22Rv1 (cell line): ENCODE measurements around the gene MACIR.
"Not testable (repeated sequence)": the region's sequence is repeated elsewhere in the genome, so short reads cannot be mapped to it uniquely, and the experiment has no call there.

ENCODE experiments used
- H3K27ac ChIP-seq: fragments of 450-650 bp; 2 replicates; pipeline ENCODE4 v1.5.1; 2017
- ZFX ChIP-seq: fragments of 450-650 bp; IDR thresholded peaks from 2 replicates; pipeline ENCODE4 v1.6.1; 2017; ENCODE audit warnings: antibody characterized with exemption, borderline replicate concordance
- TF ChIP-seq, protein P1 (sequence below): fragments of 450-650 bp; IDR thresholded peaks from 2 replicates; pipeline ENCODE4 v1.5.1; 2017; ENCODE audit warnings: mild to moderate bottlenecking

The MACIR gene

DNA sequence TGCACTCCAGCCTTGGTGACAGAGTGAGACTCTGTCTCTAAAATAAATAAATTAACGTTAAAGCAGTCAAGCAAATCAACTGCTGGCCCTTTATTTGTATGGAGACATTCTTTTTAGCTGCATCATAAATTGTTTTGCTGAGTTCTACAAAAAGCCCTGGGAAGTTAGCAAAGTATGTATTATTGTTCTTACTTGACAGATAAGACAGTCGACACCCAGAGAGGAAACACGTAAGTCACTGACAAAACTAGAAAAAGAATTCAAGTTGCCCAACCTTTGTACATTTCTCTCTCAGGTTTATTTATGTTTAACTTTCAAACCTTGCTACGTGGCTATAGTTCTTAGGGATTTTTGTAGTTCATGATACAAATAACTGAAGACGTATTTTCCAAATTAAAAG is 40.4 kb upstream of the MACIR start:
- no peak for TF ChIP-seq ZFX
- TF ChIP-seq, protein P1, sequence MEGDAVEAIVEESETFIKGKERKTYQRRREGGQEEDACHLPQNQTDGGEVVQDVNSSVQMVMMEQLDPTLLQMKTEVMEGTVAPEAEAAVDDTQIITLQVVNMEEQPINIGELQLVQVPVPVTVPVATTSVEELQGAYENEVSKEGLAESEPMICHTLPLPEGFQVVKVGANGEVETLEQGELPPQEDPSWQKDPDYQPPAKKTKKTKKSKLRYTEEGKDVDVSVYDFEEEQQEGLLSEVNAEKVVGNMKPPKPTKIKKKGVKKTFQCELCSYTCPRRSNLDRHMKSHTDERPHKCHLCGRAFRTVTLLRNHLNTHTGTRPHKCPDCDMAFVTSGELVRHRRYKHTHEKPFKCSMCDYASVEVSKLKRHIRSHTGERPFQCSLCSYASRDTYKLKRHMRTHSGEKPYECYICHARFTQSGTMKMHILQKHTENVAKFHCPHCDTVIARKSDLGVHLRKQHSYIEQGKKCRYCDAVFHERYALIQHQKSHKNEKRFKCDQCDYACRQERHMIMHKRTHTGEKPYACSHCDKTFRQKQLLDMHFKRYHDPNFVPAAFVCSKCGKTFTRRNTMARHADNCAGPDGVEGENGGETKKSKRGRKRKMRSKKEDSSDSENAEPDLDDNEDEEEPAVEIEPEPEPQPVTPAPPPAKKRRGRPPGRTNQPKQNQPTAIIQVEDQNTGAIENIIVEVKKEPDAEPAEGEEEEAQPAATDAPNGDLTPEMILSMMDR: no peak
- H3K27ac ChIP-seq: no peak overlapping the region

DNA sequence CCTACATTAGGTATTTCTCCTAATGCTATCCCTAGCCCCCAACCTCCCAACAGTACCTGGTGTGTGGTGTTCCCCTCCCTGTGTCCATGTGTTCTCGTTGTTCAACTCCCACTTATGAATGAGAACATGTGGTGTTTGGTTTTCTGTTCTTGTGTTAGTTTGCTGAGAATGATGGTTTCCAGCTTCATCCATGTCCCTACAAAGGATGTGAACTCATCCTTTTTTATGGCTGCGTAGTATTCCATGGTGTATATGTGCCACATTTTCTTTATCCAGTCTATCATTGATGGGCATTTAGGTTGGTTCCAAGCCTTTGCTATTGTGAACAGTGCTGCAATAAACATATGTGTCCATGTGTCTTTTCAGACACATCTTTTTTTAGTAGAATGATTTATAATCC is 39.5 kb upstream of the MACIR start:
- H3K27ac ChIP-seq: not testable (repeated sequence)

DNA sequence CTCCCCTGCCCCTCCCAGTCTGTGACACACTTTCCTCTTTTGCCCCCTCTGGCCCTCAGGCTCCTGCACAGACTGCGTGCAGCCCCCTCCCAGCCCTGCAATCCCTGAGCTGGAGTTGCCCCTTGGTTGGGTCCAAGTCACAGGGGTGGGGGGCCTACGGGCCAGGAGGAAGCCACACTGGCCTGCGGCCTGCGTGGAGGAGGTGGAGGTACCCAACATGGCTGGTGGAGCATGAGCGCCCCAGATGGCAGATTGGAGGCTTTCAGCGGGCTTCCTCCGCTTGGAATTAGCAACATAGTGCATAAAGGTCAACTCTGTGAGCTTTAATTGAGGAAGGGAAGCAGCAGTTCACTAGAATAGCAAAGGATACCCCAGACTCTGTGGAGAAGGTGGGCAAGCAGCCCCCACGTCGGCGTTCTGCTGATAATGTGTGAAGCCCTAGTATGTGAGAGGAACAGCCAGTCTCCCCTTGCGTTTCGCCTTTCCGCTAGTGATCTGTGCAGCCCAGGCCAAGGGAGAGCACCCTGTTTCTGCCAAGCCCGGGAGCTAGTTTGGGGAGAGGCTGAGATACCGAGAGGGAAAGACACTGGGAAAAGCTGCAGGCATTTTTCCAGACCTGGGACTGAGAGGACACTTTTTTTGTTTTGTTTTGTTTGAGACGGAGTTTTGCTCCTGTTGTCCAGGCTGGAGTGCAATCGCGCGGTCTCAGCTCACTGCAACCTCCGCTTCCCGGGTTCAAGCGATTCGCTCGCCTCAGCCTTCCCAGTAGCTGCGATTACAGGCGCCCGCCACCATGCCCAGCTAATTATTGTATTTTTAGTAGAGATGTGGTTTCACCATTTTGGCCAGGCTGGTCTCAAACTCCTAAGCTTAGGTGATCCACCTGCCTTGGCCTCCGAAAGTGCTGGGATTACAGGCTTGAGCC is 35.3 kb upstream of the MACIR start:
- TF ChIP-seq, protein P1: no peak
- no peak for TF ChIP-seq ZFX
- H3K27ac ChIP-seq: no peak overlapping the region

DNA sequence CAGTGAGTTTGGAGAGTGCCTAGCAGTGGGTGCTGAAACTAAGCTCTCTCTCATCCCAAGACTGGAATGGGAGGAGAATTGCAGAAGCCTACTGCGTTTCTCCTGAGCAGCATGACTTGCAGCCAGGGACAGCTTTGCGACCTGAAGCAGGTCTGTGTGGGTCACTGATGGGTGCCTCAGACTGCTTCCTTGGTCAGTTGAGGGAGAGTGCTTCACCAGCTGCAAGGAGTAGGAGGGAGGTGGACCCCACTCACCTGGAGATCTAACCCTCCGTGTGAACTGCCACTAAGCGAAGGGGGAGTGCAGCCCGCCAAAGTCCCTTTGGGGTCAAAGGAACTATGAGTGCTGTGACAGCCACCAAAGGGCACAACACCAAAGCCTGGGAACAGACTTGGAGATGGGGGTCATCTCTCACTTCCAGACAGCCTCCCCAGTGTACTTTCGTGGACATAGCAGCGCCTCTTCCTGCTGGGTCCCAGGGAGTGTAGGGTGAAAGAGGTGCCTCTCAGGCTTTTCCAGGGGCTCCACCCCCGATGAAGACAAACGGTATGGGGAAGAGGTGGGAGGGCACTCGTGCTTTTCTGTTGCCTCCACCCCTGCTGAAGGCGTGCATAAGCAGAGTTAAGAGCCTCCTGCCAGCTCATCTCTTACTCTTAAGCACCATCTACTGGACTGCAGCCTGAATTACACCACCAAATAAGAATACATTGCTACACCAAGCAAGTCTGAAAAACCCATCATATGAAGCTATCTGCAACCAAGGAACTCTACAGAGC is 34.3 kb upstream of the MACIR start:
- no peak overlapping the region for H3K27ac ChIP-seq
- no peak for TF ChIP-seq ZFX
- TF ChIP-seq, protein P1: peak; percentile 80

DNA sequence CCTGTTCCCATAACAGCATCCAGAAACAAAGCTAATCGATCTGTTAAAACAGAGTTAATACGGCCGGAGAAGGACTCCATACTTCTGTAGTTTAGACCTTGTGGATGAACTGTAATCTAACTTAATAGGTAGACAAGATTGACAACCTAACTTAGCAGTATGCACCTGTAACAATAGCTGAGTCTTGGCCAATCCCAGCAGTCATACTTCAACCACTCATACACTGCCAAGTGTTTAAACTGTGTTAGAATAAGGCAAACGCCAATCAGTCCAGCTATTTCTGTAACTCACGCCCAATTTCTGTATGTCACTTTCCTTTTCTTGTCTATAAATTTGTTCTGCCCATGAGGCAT is 33.7 kb upstream of the MACIR start:
- TF ChIP-seq, protein P1: peak; percentile 49
- TF ChIP-seq ZFX: no peak

DNA sequence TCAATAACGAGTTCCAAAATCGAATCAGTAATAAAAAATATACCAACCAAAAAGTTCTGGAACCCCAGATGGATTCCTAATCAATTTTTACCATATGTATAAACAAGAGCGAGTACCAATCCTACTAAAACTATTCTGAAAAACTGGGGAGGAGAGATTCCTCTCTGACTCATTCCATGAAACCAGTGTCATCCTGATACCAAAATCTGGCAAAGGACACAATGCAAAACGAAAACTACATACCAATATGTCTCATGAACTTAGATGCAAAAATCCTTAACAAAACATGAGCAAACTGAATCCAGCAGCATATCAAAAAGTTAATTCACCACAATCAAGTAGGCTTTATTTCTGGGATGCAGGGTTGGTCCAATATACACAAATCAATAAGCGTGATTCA is 30.5 kb upstream of the MACIR start:
- no peak overlapping the region for H3K27ac ChIP-seq
- TF ChIP-seq ZFX: no peak
- TF ChIP-seq, protein P1: no peak

More for the DNA sequence above, 33.7 kb upstream of the MACIR start:
- H3K27ac ChIP-seq: no peak overlapping the region

DNA sequence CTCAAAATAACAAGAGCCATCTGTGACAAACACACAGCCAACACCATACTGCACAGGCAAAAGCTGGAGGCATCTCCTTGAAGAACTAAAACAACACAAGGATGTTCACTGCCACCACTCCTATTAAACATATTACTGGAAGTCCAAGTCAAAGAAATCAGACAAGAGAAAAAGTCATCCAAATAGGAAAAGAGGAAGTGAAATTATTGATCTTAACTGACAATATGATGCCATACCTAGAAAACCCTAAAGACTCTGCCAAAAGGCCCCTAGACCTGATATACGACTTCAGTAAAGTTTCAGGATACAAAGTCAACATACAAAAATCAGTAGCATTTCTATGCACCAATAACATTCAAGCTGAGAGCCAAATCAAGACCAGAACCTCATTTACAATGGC is 30.0 kb upstream of the MACIR start:
- no peak for TF ChIP-seq ZFX
- TF ChIP-seq, protein P1: no peak
- H3K27ac ChIP-seq: no peak overlapping the region
